MM.1S (cell line): ENCODE data around the gene SLIT3.

Source experiments
- DNase-seq: peaks from one replicate; pipeline ENCODE4 v3.0.0-alpha.2; 2015
- H2AFZ ChIP-seq: fragments of 300-600 bp; sonication (generic); 2 replicates; pipeline ENCODE4 v1.6.0; 2016; ENCODE audit warnings: antibody characterized with exemption, low read length
- H3F3A ChIP-seq: fragments of 300-600 bp; sonication (generic); 2 replicates; pipeline ENCODE4 v1.6.1; 2016; ENCODE audit warnings: mild to moderate bottlenecking, antibody characterized with exemption, low read length, moderate library complexity, mixed read lengths; ENCODE audit not compliant: insufficient read depth
- H3K27ac ChIP-seq: fragments of 300-600 bp; sonication (generic); 2 replicates; pipeline ENCODE4 v1.5.1; 2016; ENCODE audit warnings: mild to moderate bottlenecking, low read length
- H3K27me3 ChIP-seq: fragments of 300-600 bp; sonication (generic); replicated peaks from 2 replicates; pipeline ENCODE4 v1.6.0; 2016; ENCODE audit warnings: low read length; ENCODE audit not compliant: insufficient read depth
- H3K36me3 ChIP-seq: fragments of 300-600 bp; sonication (generic); replicated peaks from 2 replicates; pipeline ENCODE4 v1.6.1; 2016; ENCODE audit warnings: mild to moderate bottlenecking, low read length, mixed read lengths; ENCODE audit not compliant: insufficient read depth
- H3K4me1 ChIP-seq: fragments of 300-600 bp; sonication (generic); 2 replicates; pipeline ENCODE4 v1.6.1; 2016; ENCODE audit warnings: low read length, mixed read lengths
- H3K4me2 ChIP-seq: fragments of 300-600 bp; sonication (generic); 2 replicates; pipeline ENCODE4 v1.6.0; 2016; ENCODE audit warnings: low read depth, low read length
- H3K4me3 ChIP-seq: fragments of 300-600 bp; sonication (generic); 2 replicates; pipeline ENCODE4 v1.5.1; 2016; ENCODE audit warnings: low read length, mixed read lengths
- H3K79me2 ChIP-seq: fragments of 300-600 bp; sonication (generic); 2 replicates; pipeline ENCODE4 v1.6.1; 2016; ENCODE audit warnings: mixed run types, low read length, mixed read lengths
- H3K9ac ChIP-seq: fragments of 300-600 bp; sonication (generic); 2 replicates; pipeline ENCODE4 v1.6.1; 2016; ENCODE audit warnings: low read length, mixed read lengths
- H3K9me2 ChIP-seq: fragments of 300-600 bp; sonication (generic); replicated peaks from 2 replicates; pipeline ENCODE4 v1.6.1; 2016; ENCODE audit warnings: mild to moderate bottlenecking, low read length, mixed read lengths; ENCODE audit not compliant: insufficient read depth
- H3K9me3 ChIP-seq: fragments of 300-600 bp; sonication (generic); replicated peaks from 2 replicates; pipeline ENCODE4 v1.6.1; 2016; ENCODE audit warnings: mild to moderate bottlenecking, low read length, mixed read lengths; ENCODE audit not compliant: insufficient read depth
- H4K20me1 ChIP-seq: fragments of 300-600 bp; sonication (generic); 2 replicates; pipeline ENCODE4 v1.6.1; 2016; ENCODE audit warnings: mild to moderate bottlenecking, low read length, moderate library complexity, mixed read lengths; ENCODE audit not compliant: insufficient read depth
- EZH2 ChIP-seq: fragments of 300-600 bp; sonication (generic); optimal IDR thresholded peaks from 2 replicates; pipeline ENCODE3; 2017; ENCODE audit warnings: low read depth, mild to moderate bottlenecking, antibody characterized with exemption, low read length, mixed read lengths
- EZH2phosphoT487 ChIP-seq: fragments of 300-600 bp; sonication (generic); IDR thresholded peaks from 2 replicates; pipeline ENCODE4 v1.6.1; 2018; ENCODE audit warnings: antibody characterized with exemption, low read length
- TF ChIP-seq, protein P1 (sequence below): fragments of 300-600 bp; sonication (generic); IDR thresholded peaks from 2 replicates; pipeline ENCODE4 v1.5.1; 2016; ENCODE audit warnings: antibody characterized with exemption, low read length, mixed read lengths

Gene SLIT3

DNA sequence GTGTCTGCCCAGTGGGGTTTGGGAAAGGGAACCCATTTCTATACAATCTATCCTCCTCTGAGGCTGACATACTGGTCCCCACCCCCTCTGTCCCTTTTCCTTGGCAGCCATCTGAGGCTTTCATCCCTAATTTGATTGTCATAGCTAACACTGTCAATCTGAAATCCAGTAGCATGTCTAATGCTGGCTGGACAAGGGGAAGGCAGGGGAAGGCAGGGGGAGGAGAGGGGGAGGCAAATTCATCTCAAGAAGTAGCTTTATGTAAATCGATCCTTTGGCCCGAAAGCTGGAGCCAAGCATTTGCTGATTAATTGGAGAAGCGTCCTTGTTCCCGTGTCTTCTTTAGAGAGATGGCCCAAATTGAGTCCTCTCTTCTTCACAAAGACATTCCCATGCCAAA lies 407.7 kb downstream of the SLIT3 start:
- no peak overlapping the region for H3K4me2 ChIP-seq
- no peak overlapping the region for H2AFZ ChIP-seq
- no peak for DNase-seq
- H3K9me3 ChIP-seq: no peaks in the 10 kb centered on the region
- no peaks in the 10 kb centered on the region for H3K79me2 ChIP-seq
- no peaks in the 10 kb centered on the region for H3K4me1 ChIP-seq
- TF ChIP-seq, protein P1, sequence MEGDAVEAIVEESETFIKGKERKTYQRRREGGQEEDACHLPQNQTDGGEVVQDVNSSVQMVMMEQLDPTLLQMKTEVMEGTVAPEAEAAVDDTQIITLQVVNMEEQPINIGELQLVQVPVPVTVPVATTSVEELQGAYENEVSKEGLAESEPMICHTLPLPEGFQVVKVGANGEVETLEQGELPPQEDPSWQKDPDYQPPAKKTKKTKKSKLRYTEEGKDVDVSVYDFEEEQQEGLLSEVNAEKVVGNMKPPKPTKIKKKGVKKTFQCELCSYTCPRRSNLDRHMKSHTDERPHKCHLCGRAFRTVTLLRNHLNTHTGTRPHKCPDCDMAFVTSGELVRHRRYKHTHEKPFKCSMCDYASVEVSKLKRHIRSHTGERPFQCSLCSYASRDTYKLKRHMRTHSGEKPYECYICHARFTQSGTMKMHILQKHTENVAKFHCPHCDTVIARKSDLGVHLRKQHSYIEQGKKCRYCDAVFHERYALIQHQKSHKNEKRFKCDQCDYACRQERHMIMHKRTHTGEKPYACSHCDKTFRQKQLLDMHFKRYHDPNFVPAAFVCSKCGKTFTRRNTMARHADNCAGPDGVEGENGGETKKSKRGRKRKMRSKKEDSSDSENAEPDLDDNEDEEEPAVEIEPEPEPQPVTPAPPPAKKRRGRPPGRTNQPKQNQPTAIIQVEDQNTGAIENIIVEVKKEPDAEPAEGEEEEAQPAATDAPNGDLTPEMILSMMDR: no peak
- TF ChIP-seq EZH2 (no peak), EZH2phosphoT487 (no peak)
- H4K20me1 ChIP-seq: no peaks in the 10 kb centered on the region
- no peaks in the 10 kb centered on the region for H3K36me3 ChIP-seq
- no peak overlapping the region for H3K27ac ChIP-seq
- no peaks in the 10 kb centered on the region for H3F3A ChIP-seq
- no peaks in the 10 kb centered on the region for H3K27me3 ChIP-seq
- H3K4me3 ChIP-seq: no peak overlapping the region
- no peaks in the 10 kb centered on the region for H3K9me2 ChIP-seq
- no peak overlapping the region for H3K9ac ChIP-seq

DNA sequence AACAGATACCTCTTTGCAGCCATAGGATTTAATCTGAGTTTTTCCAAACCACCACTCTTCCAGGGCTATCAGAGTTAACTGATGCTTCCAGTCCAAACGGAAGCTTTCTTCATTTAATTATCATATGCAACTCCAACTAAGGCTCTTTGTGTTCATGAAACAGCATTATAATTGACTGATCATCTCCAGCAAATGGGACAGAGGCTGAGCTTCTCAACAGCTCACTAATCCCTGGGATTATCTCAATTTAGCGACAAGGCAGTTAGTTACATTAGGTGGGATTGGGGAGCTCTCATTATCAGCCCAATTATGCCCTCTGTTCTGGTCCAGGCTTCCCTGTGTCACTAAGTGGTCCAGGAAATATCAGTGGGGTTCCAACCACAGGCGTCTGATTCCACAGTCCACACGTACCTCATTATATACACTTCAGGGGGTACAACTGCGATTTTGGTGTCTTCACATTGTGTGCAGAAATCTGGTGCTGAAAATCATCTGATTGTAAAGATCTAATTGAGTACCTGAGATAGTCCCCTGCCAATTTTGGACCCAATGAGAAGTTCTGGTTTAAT lies 408.2 kb downstream of the SLIT3 start:
- Histone ChIP-seq H3F3A (no peaks in the 10 kb centered on the region), H3K4me1 (no peaks in the 10 kb centered on the region)

DNA sequence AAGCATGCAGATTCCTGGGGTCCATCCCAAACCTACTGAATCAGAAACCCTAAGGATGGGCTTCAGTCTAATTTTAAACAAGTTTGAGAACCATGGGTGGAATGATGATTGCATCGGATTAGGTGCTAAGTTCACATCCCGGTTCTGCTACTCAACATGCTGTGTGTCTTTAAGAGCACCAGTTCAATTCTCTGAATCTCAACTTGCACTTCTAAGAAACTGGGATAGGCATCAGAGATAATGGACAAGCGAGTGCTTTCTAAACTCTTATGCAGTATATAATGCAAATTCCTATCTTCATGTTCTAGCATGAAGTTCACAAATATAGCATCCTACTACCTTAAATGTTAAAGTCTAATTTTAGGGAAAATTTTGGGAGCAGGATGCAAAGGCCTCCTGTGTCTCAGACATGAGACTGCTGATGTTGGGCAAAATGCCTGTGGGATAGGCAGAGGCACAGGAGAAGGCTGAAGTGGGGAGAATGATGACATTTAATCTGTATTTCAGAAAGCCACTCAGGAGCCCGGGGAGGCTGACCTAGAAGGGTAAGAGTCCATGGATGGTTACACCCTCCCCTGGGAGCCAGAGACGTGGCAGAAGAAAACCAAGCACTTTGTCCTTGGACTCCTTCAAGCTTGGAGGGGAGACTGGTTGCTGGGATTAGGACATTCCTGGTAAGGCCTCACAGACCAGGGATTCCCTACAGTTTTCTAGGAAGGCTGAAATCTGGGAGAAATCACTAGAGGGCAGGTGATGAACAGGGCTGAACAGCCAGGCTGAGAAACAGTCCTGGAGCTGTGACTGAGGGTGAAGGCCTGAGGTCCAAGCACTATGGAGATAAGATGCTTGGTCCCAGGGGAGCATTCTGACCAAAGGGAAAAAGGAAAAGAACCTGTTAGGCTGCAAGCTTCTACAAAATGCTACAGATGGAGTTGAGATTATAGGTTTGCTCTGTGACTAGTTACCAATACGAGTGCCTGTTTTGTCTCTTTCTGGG lies 409.8 kb downstream of the SLIT3 start:
- H3K4me2 ChIP-seq: no peak overlapping the region
- H3K9ac ChIP-seq: no peak overlapping the region
- H3F3A ChIP-seq: no peaks in the 10 kb centered on the region
- H3K9me3 ChIP-seq: no peaks in the 10 kb centered on the region
- H3K9me2 ChIP-seq: no peaks in the 10 kb centered on the region
- H3K36me3 ChIP-seq: no peaks in the 10 kb centered on the region
- no peaks in the 10 kb centered on the region for H3K27me3 ChIP-seq
- no peaks in the 10 kb centered on the region for H4K20me1 ChIP-seq
- no peak for DNase-seq
- no peak overlapping the region for H3K27ac ChIP-seq
- H3K4me3 ChIP-seq: no peak overlapping the region
- TF ChIP-seq EZH2phosphoT487 (no peak), EZH2 (no peak)
- TF ChIP-seq, protein P1: no peak
- no peaks in the 10 kb centered on the region for H3K79me2 ChIP-seq
- no peaks in the 10 kb centered on the region for H3K4me1 ChIP-seq
- no peak overlapping the region for H2AFZ ChIP-seq

More for the DNA sequence above, 408.2 kb downstream of the SLIT3 start:
- H3K36me3 ChIP-seq: no peaks in the 10 kb centered on the region
- no peaks in the 10 kb centered on the region for H3K79me2 ChIP-seq
- H3K9me2 ChIP-seq: no peaks in the 10 kb centered on the region
- H3K27me3 ChIP-seq: no peaks in the 10 kb centered on the region
- no peak overlapping the region for H3K27ac ChIP-seq
- H3K9me3 ChIP-seq: no peaks in the 10 kb centered on the region
- TF ChIP-seq, protein P1: no peak
- TF ChIP-seq EZH2 (no peak), EZH2phosphoT487 (no peak)
- H2AFZ ChIP-seq: no peak overlapping the region
- no peak overlapping the region for H3K4me2 ChIP-seq
- H4K20me1 ChIP-seq: no peaks in the 10 kb centered on the region
- DNase-seq: no peak
- H3K4me3 ChIP-seq: no peak overlapping the region
- no peak overlapping the region for H3K9ac ChIP-seq
